Naive thymus-derived CD8-positive, alpha-beta T cell (primary cell): ENCODE measurements around the gene CD302. TPM values are rescaled to one million over a fixed set of nuclear protein-coding genes. Genes with fewer than 3 reads are reported as not detected.
"Not testable (repeated sequence)": the region's sequence is repeated elsewhere in the genome, so short reads cannot be mapped to it uniquely, and the experiment has no call there.

Experiments used
- ATAC-seq, 2 donors: fragments of 150-1000 bp; cut with Tn5 transposase in 1 of 2; sonication (Bioruptor Pico), chemical (Tn5 transposase) in 1 of 2; 1 replicate in 1 of 2; 2 replicates in 1 of 2; pipeline ENCODE4 v1.10.0; 2021; ENCODE audit warnings: mild to moderate bottlenecking in 2 of 2, moderate library complexity in 2 of 2
- POLR2A ChIA-PET: fragments of 350-600 bp; sonication (Branson Sonifier 250); formaldehyde crosslinking; loops from one replicate; lab custom pipeline; 2021; ENCODE audit warnings: antibody characterized with exemption; lab: Charles Lee
- DNase-seq, 10 donors: peaks; one replicate each; pipeline versions ENCODE4 v3.0.0 to v3.0.0-alpha.2; 2020 to 2022
- H3K27ac Mint-ChIP-seq, 10 donors: one replicate each; pipeline ENCODE4 v1.8.0; 2020 to 2022; ENCODE audit warnings: mild to moderate bottlenecking in 10 of 10, mixed read lengths in 10 of 10, moderate library complexity in 4 of 10, inconsistent platforms in 1 of 10
- H3K27me3 Mint-ChIP-seq, 5 donors: one replicate each; pipeline ENCODE4 v1.8.0; 2021 to 2022; ENCODE audit warnings: mixed read lengths in 5 of 5
- H3K36me3 Mint-ChIP-seq, 3 donors: one replicate each; pipeline ENCODE4 v1.8.0; 2020 to 2022; ENCODE audit warnings: mixed read lengths in 3 of 3, mild to moderate bottlenecking in 2 of 3, inconsistent platforms in 1 of 3
- H3K4me1 Mint-ChIP-seq, 4 donors: one replicate each; pipeline ENCODE4 v1.8.0; 2021 to 2022; ENCODE audit warnings: mixed read lengths in 4 of 4
- H3K4me3 Mint-ChIP-seq, 10 donors: one replicate each; pipeline ENCODE4 v1.8.0; 2020 to 2022; ENCODE audit warnings: mild to moderate bottlenecking in 10 of 10, mixed read lengths in 10 of 10, moderate library complexity in 6 of 10, inconsistent platforms in 1 of 10
- H3K9me3 Mint-ChIP-seq, 9 donors: one replicate each; pipeline ENCODE4 v1.8.0; 2020 to 2022; ENCODE audit warnings: mixed read lengths in 9 of 9, mild to moderate bottlenecking in 3 of 9, inconsistent platforms in 1 of 9, moderate library complexity in 1 of 9
- polyA plus RNA-seq, 3 donors: library from polyadenylated mRNA; unstranded; fragments of 300-500 nt; fragmentation: Illumina TruSeq; gene quantifications; one replicate each; pipeline ENCODE4 v1.2.3, GENCODE V29; 2021
- total RNA-seq, 8 experiments: library from RNA in 2 of 8; stranded (reverse) in 2 of 8; gene quantifications; one replicate each; pipeline ENCODE4 v1.2.3 and lab custom pipeline; 2021 to 2026

Gene CD302
- total and polyA plus RNA-seq, 5 experiments from 2014 or later = 0.19 to 1.8 (median 0.82) TPM

- H3K4me1 Mint-ChIP-seq = peaks cover 0 to 3% (median 0%) of the 10 kb centered on the region in 4 donors
- no peak overlapping the region for H3K4me3 Mint-ChIP-seq
- H3K9me3 Mint-ChIP-seq = no peaks in the 10 kb centered on the region
- no peak overlapping the region for H3K27ac Mint-ChIP-seq
- DNase-seq (no peak), ATAC-seq (no peak)
- POLR2A ChIA-PET = no interaction called here
- no peaks in the 10 kb centered on the region for H3K36me3 Mint-ChIP-seq
- H3K27me3 Mint-ChIP-seq = no peaks in the 10 kb centered on the region
These were observed 7.7 kb downstream of the CD302 start for GRCh38 chr2:159790323-159790722.

- DNase-seq (no peak), ATAC-seq (no peak)
- no peaks in the 10 kb centered on the region for H3K36me3 Mint-ChIP-seq
- POLR2A ChIA-PET = no interaction called here
- no peak overlapping the region for H3K27ac Mint-ChIP-seq
- H3K27me3 Mint-ChIP-seq = no peaks in the 10 kb centered on the region
- H3K9me3 Mint-ChIP-seq = no peaks in the 10 kb centered on the region
- no peak overlapping the region for H3K4me3 Mint-ChIP-seq
- H3K4me1 Mint-ChIP-seq = peaks cover 0 to 2% (median 0%) of the 10 kb centered on the region in 4 donors
These were observed 9.8 kb downstream of the CD302 start for GRCh38 chr2:159788253-159788652.

- H3K4me1 Mint-ChIP-seq, H3K9me3 Mint-ChIP-seq, DNase-seq, POLR2A ChIA-PET, H3K36me3 Mint-ChIP-seq, H3K27ac Mint-ChIP-seq, ATAC-seq, H3K27me3 Mint-ChIP-seq, H3K4me3 Mint-ChIP-seq: not testable (repeated sequence)
These were observed 10.4 kb downstream of the CD302 start for GRCh38 chr2:159787647-159788046.

GRCh38 chr2:159786938-159787337, 11.1 kb downstream of the CD302 start:
- no peaks in the 10 kb centered on the region for H3K36me3 Mint-ChIP-seq
- no peak overlapping the region for H3K27ac Mint-ChIP-seq
- POLR2A ChIA-PET = interaction anchor here (0.6 kb wide), 1 partner anchor 417 kb away, joined by 3 read pairs; no protein-coding TSS in a partner anchor
- H3K4me3 Mint-ChIP-seq = no peak overlapping the region
- H3K27me3 Mint-ChIP-seq = no peaks in the 10 kb centered on the region
- H3K9me3 Mint-ChIP-seq = no peaks in the 10 kb centered on the region
- no peak for DNase-seq
- H3K4me1 Mint-ChIP-seq = peaks cover 0 to 2% (median 0%) of the 10 kb centered on the region in 4 donors
- no peak for ATAC-seq

GRCh38 chr2:159785195-159785594, 12.8 kb downstream of the CD302 start:
- DNase-seq = no peak
- no peak overlapping the region for H3K4me3 Mint-ChIP-seq
- POLR2A ChIA-PET = interaction anchor here (1.3 kb wide), 1 partner anchor 14 kb away, joined by 5 read pairs; no protein-coding TSS in a partner anchor
- H3K36me3 Mint-ChIP-seq = no peaks in the 10 kb centered on the region
- ATAC-seq = no peak
- H3K4me1 Mint-ChIP-seq = peaks cover 0 to 2% (median 0%) of the 10 kb centered on the region in 4 donors
- no peaks in the 10 kb centered on the region for H3K27me3 Mint-ChIP-seq
- H3K9me3 Mint-ChIP-seq = no peaks in the 10 kb centered on the region
- peak overlapping the region in 2 of 10 donors; percentile 43 to 53 for H3K27ac Mint-ChIP-seq

GRCh38 chr2:159784744-159785143, 13.3 kb downstream of the CD302 start:
- H3K27ac Mint-ChIP-seq, H3K4me3 Mint-ChIP-seq, DNase-seq, ATAC-seq, H3K36me3 Mint-ChIP-seq, H3K9me3 Mint-ChIP-seq, H3K4me1 Mint-ChIP-seq, H3K27me3 Mint-ChIP-seq: not testable (repeated sequence)
- POLR2A ChIA-PET = interaction anchor here (0.7 to 1.3 kb wide), 3 partner anchors 14 to 586 kb away, joined by 3 to 8 read pairs (median 5); no protein-coding TSS in a partner anchor

GRCh38 chr2:159783556-159783955, 14.5 kb downstream of the CD302 start:
- H3K27me3 Mint-ChIP-seq = no peaks in the 10 kb centered on the region
- H3K36me3 Mint-ChIP-seq = no peaks in the 10 kb centered on the region
- DNase-seq = no peak
- ATAC-seq = no peak
- POLR2A ChIA-PET = no interaction called here
- H3K9me3 Mint-ChIP-seq = no peaks in the 10 kb centered on the region
- H3K4me3 Mint-ChIP-seq = no peak overlapping the region
- peak overlapping the region in 1 of 10 donors; percentile 31 for H3K27ac Mint-ChIP-seq
- no peaks in the 10 kb centered on the region for H3K4me1 Mint-ChIP-seq

GRCh38 chr2:159776321-159776720, 21.7 kb downstream of the CD302 start:
- H3K27ac Mint-ChIP-seq = peak overlapping the region in 2 of 10 donors; percentile 19 to 34
- peaks cover 0 to 9% (median 0%) of the 10 kb centered on the region in 3 donors for H3K36me3 Mint-ChIP-seq
- ATAC-seq (no peak), DNase-seq (no peak)
- no peaks in the 10 kb centered on the region for H3K27me3 Mint-ChIP-seq
- no peak overlapping the region for H3K4me3 Mint-ChIP-seq
- H3K4me1 Mint-ChIP-seq = peaks cover 0 to 10% (median 0%) of the 10 kb centered on the region in 4 donors
- H3K9me3 Mint-ChIP-seq = no peaks in the 10 kb centered on the region
- POLR2A ChIA-PET = no interaction called here

GRCh38 chr2:159775021-159775420, 23.0 kb downstream of the CD302 start:
- POLR2A ChIA-PET = no interaction called here
- Mint-ChIP-seq H3K27me3 (no peaks in the 10 kb centered on the region), H3K27ac (peak overlapping the region in 7 of 10 donors; percentile 5 to 63 (median 25))

GRCh38 chr2:159774370-159774990, 23.5 kb downstream of the CD302 start:
- peaks cover 0 to 10% (median 0%) of the 10 kb centered on the region in 4 donors for H3K4me1 Mint-ChIP-seq
- H3K27me3 Mint-ChIP-seq = no peaks in the 10 kb centered on the region
- peak overlapping the region in 9 of 10 donors; percentile 0 to 63 (median 19) for H3K27ac Mint-ChIP-seq
- H3K36me3 Mint-ChIP-seq = peaks cover 0 to 19% (median 2%) of the 10 kb centered on the region in 3 donors
- DNase-seq (no peak), ATAC-seq (no peak)
- POLR2A ChIA-PET = no interaction called here
- no peaks in the 10 kb centered on the region for H3K9me3 Mint-ChIP-seq
- H3K4me3 Mint-ChIP-seq = no peak overlapping the region

More at GRCh38 chr2:159775021-159775420, 23.0 kb downstream of the CD302 start:
- peaks cover 0 to 18% (median 2%) of the 10 kb centered on the region in 3 donors for H3K36me3 Mint-ChIP-seq
- no peaks in the 10 kb centered on the region for H3K9me3 Mint-ChIP-seq
- peaks cover 0 to 10% (median 0%) of the 10 kb centered on the region in 4 donors for H3K4me1 Mint-ChIP-seq
- H3K4me3 Mint-ChIP-seq = no peak overlapping the region
- DNase-seq (no peak), ATAC-seq (peak in 1 of 2 donors; percentile 43)

- H3K4me1 Mint-ChIP-seq = peaks cover 0 to 10% (median 0%) of the 10 kb centered on the region in 4 donors
- POLR2A ChIA-PET = no interaction called here
These were observed 24.1 kb downstream of the CD302 start for GRCh38 chr2:159773886-159774285.

GRCh38 chr2:159773426-159773825, 24.6 kb downstream of the CD302 start:
- ATAC-seq (no peak), DNase-seq (no peak)
- H3K9me3 Mint-ChIP-seq = no peaks in the 10 kb centered on the region
- no peak overlapping the region for H3K4me3 Mint-ChIP-seq
- peaks cover 0 to 10% (median 0%) of the 10 kb centered on the region in 4 donors for H3K4me1 Mint-ChIP-seq
- POLR2A ChIA-PET = no interaction called here
- peak overlapping the region in 1 of 10 donors; percentile 30 for H3K27ac Mint-ChIP-seq
- H3K27me3 Mint-ChIP-seq = no peaks in the 10 kb centered on the region
- peaks cover 0 to 25% (median 2%) of the 10 kb centered on the region in 3 donors for H3K36me3 Mint-ChIP-seq

More at GRCh38 chr2:159773886-159774285, 24.1 kb downstream of the CD302 start:
- Mint-ChIP-seq H3K36me3 (peaks cover 0 to 23% (median 2%) of the 10 kb centered on the region in 3 donors), H3K4me3 (no peak overlapping the region), H3K27ac (peak overlapping the region in 4 of 10 donors; percentile 9 to 40 (median 16)), H3K9me3 (no peaks in the 10 kb centered on the region), H3K27me3 (no peaks in the 10 kb centered on the region)
- DNase-seq (no peak), ATAC-seq (no peak)

GRCh38 chr2:159769147-159769546, 28.9 kb downstream of the CD302 start:
- ATAC-seq (no peak), DNase-seq (no peak)
- H3K4me1 Mint-ChIP-seq = peaks cover 0 to 3% (median 0%) of the 10 kb centered on the region in 4 donors
- peak overlapping the region in 2 of 10 donors; percentile 66 to 73 for H3K27ac Mint-ChIP-seq
- H3K27me3 Mint-ChIP-seq = no peaks in the 10 kb centered on the region
- no peaks in the 10 kb centered on the region for H3K9me3 Mint-ChIP-seq
- no peak overlapping the region for H3K4me3 Mint-ChIP-seq
- H3K36me3 Mint-ChIP-seq = peaks cover 0 to 61% (median 8%) of the 10 kb centered on the region in 3 donors
- POLR2A ChIA-PET = no interaction called here
